HepG2 (cell line): ENCODE data around the gene FDXR. TPM values are rescaled to one million over a fixed set of nuclear protein-coding genes. Genes with fewer than 3 reads are reported as not detected.

Source experiments
- AKNA ChIP-seq: sonication (generic); formaldehyde crosslinking; IDR thresholded peaks from 2 replicates; pipeline ENCODE4 v1.4.0; 2020; ENCODE audit warnings: missing genetic modification reagents, borderline replicate concordance
- CREBL2 ChIP-seq: sonication (generic); formaldehyde crosslinking; IDR thresholded peaks from 2 replicates; pipeline ENCODE4 v1.8.1; 2023; ENCODE audit warnings: missing genetic modification reagents, mild to moderate bottlenecking, borderline replicate concordance
- DPF2 ChIP-seq: sonication (generic); formaldehyde crosslinking; IDR thresholded peaks from 2 replicates; pipeline ENCODE4 v1.4.0; 2020; ENCODE audit warnings: mild to moderate bottlenecking, low read depth, missing genetic modification reagents, borderline replicate concordance
- E2F1 ChIP-seq: sonication (generic); formaldehyde crosslinking; IDR thresholded peaks from 2 replicates; pipeline ENCODE4 v1.5.0; 2020; ENCODE audit warnings: missing genetic modification reagents
- ELF3 ChIP-seq: IDR thresholded peaks from 2 replicates; pipeline ENCODE4 v1.6.1; 2016; ENCODE audit warnings: missing genetic modification reagents, missing compliant biosample characterization
- KDM1A ChIP-seq: IDR thresholded peaks from 2 replicates; pipeline ENCODE4 v1.6.1; 2016; ENCODE audit warnings: missing compliant biosample characterization
- KDM2A ChIP-seq: sonication (generic); formaldehyde crosslinking; IDR thresholded peaks from 2 replicates; pipeline ENCODE4 v1.4.0; 2020; ENCODE audit warnings: low read depth, missing genetic modification reagents, borderline replicate concordance
- KLF16 ChIP-seq, 2 experiments: sonication (generic) in 1 of 2; formaldehyde crosslinking in 1 of 2; IDR thresholded peaks; 2 replicates each; pipeline versions ENCODE4 v1.6.1 to v1.8.0; 2016 to 2023; ENCODE audit warnings: missing genetic modification reagents in 2 of 2, missing compliant biosample characterization in 1 of 2
- MED13 ChIP-seq: sonication (generic); formaldehyde crosslinking; IDR thresholded peaks from 2 replicates; pipeline ENCODE4 v1.5.0; 2020; ENCODE audit warnings: missing genetic modification reagents
- MIER3 ChIP-seq: IDR thresholded peaks from 2 replicates; pipeline ENCODE4 v1.6.1; 2016; ENCODE audit warnings: missing compliant biosample characterization, borderline replicate concordance
- NKX3-1 ChIP-seq: sonication (generic); formaldehyde crosslinking; IDR thresholded peaks from 2 replicates; pipeline ENCODE4 v1.5.0; 2020; ENCODE audit warnings: missing genetic modification reagents
- SP2 ChIP-seq: sonication (generic); formaldehyde crosslinking; IDR thresholded peaks from 2 replicates; pipeline ENCODE4 v1.5.1; 2020; ENCODE audit warnings: mild to moderate bottlenecking, missing genetic modification reagents
- ZNF569 ChIP-seq: sonication (generic); formaldehyde crosslinking; IDR thresholded peaks from 2 replicates; pipeline ENCODE4 v1.5.0; 2020; ENCODE audit warnings: mild to moderate bottlenecking, missing genetic modification reagents, moderate library complexity, borderline replicate concordance
- ZNF570 ChIP-seq: sonication (generic); formaldehyde crosslinking; IDR thresholded peaks from 2 replicates; pipeline ENCODE4 v1.4.0; 2020; ENCODE audit warnings: mild to moderate bottlenecking, missing genetic modification reagents, borderline replicate concordance
- ZNF772 ChIP-seq: sonication (generic); formaldehyde crosslinking; IDR thresholded peaks from 2 replicates; pipeline ENCODE4 v1.5.0; 2020; ENCODE audit warnings: mild to moderate bottlenecking, missing genetic modification reagents
- ZSCAN22 ChIP-seq: sonication (generic); formaldehyde crosslinking; IDR thresholded peaks from 2 replicates; pipeline ENCODE4 v1.4.0; 2020; ENCODE audit warnings: mild to moderate bottlenecking, missing genetic modification reagents
- polyA plus RNA-seq, 8 experiments: library from polyadenylated mRNA; depleted of rRNA in 3 of 8; stranded (reverse) in 7 of 8; unstranded in 1 of 8; fragments of >200 nt; fragmentation: Illumina TruSeq in 4 of 8; extraction: Trizol in 4 of 8; gene quantifications; 2 replicates each; pipeline versions ENCODE4 v1.2.1 to v1.2.3, GENCODE V29; 2011 to 2016; ENCODE audit warnings: low read depth in 4 of 8, missing spikeins in 1 of 8, mixed read lengths in 1 of 8; ENCODE audit not compliant: insufficient read depth in 1 of 8
- total RNA-seq, 5 experiments: library from RNA; depleted of rRNA; stranded (reverse); fragments of >200 nt; fragmentation: Illumina TruSeq; extraction: Trizol; gene quantifications; 2 replicates each; pipeline ENCODE4 v1.2.3, GENCODE V29; 2016; ENCODE audit warnings: low read depth in 1 of 5
- TF ChIP-seq, protein P1 (sequence below): sonication (generic); formaldehyde crosslinking; IDR thresholded peaks from 2 replicates; pipeline ENCODE4 v1.4.0; 2020; ENCODE audit warnings: mild to moderate bottlenecking, missing genetic modification reagents, borderline replicate concordance

The FDXR gene
- total and polyA plus RNA-seq, 2 of the 13 experiments (the other 11 are each of a cell fraction or from before 2014, with no cell fraction given) = 23.4 to 116 TPM

GRCh38 chr17:74873037-74873873, 461 bp upstream of the FDXR start (continued):
- TF ChIP-seq, protein P1, sequence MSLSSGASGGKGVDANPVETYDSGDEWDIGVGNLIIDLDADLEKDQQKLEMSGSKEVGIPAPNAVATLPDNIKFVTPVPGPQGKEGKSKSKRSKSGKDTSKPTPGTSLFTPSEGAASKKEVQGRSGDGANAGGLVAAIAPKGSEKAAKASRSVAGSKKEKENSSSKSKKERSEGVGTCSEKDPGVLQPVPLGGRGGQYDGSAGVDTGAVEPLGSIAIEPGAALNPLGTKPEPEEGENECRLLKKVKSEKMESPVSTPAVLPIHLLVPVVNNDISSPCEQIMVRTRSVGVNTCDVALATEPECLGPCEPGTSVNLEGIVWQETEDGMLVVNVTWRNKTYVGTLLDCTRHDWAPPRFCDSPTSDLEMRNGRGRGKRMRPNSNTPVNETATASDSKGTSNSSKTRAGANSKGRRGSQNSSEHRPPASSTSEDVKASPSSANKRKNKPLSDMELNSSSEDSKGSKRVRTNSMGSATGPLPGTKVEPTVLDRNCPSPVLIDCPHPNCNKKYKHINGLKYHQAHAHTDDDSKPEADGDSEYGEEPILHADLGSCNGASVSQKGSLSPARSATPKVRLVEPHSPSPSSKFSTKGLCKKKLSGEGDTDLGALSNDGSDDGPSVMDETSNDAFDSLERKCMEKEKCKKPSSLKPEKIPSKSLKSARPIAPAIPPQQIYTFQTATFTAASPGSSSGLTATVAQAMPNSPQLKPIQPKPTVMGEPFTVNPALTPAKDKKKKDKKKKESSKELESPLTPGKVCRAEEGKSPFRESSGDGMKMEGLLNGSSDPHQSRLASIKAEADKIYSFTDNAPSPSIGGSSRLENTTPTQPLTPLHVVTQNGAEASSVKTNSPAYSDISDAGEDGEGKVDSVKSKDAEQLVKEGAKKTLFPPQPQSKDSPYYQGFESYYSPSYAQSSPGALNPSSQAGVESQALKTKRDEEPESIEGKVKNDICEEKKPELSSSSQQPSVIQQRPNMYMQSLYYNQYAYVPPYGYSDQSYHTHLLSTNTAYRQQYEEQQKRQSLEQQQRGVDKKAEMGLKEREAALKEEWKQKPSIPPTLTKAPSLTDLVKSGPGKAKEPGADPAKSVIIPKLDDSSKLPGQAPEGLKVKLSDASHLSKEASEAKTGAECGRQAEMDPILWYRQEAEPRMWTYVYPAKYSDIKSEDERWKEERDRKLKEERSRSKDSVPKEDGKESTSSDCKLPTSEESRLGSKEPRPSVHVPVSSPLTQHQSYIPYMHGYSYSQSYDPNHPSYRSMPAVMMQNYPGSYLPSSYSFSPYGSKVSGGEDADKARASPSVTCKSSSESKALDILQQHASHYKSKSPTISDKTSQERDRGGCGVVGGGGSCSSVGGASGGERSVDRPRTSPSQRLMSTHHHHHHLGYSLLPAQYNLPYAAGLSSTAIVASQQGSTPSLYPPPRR (CRISPR knock-in tag) = no peak; the same call in 1 of the 2 replicates
- TF ChIP-seq ZNF772 = peak; percentile 35; the same call in 1 of the 2 replicates
- TF ChIP-seq KDM1A (CRISPR knock-in tag) = no peak
- TF ChIP-seq MED13 (CRISPR knock-in tag) = no peak
- TF ChIP-seq MIER3 = peak; percentile 80; the same call in 1 of the 2 replicates
- TF ChIP-seq ZSCAN22 (CRISPR knock-in tag) = no peak
- peak; percentile 97 for TF ChIP-seq E2F1 (CRISPR knock-in tag)
- TF ChIP-seq ELF3 (CRISPR knock-in tag) = peak; percentile 88
- 0 out of 2 replicates have a peak, but pooled peaks have one; percentile 29 for TF ChIP-seq ZNF569 (CRISPR knock-in tag)
- TF ChIP-seq NKX3-1 (CRISPR knock-in tag) = peak; percentile 70; the same call in 1 of the 2 replicates
- 0 out of 2 replicates have a peak, but pooled peaks have one; percentile 4 for TF ChIP-seq CREBL2 (CRISPR knock-in tag)
- TF ChIP-seq DPF2 = no peak
- peak; percentile 73 for TF ChIP-seq SP2 (CRISPR knock-in tag)
- TF ChIP-seq KLF16 (CRISPR knock-in tag; IDR thresholded peaks at IDR 0.05) = peak in 1 of 2 experiments; percentile 59; a peak in 2 of 4 replicates
- TF ChIP-seq ZNF570 (CRISPR knock-in tag) = no peak
- TF ChIP-seq KDM2A (CRISPR knock-in tag) = peak; percentile 66
- TF ChIP-seq AKNA (CRISPR knock-in tag) = no peak
